HG03097 (cell line): ENCODE measurements around the gene ARHGAP28.

Source experiments
- ATAC-seq: cut with Tn5 transposase; IDR thresholded peaks from one replicate; pipeline ENCODE4 v1.9.1; 2021; ENCODE audit not compliant: unreplicated experiment, low FRiP score

ARHGAP28 gene

GRCh38 chr18:6759579-6759978 is 30.1 kb downstream of the ARHGAP28 start:
- no peak for ATAC-seq

GRCh38 chr18:6763524-6763923 is 34.0 kb downstream of the ARHGAP28 start:
- ATAC-seq, result no peak

GRCh38 chr18:6764382-6764781 is 34.9 kb downstream of the ARHGAP28 start:
- no peak for ATAC-seq

- ATAC-seq, result no peak
These were observed 44.3 kb downstream of the ARHGAP28 start for GRCh38 chr18:6773777-6774176.

- ATAC-seq, result no peak
These were observed 45.7 kb downstream of the ARHGAP28 start for GRCh38 chr18:6775237-6775636.

- no peak for ATAC-seq
These were observed 46.2 kb downstream of the ARHGAP28 start for GRCh38 chr18:6775702-6776101.

- ATAC-seq, result no peak
These were observed 46.7 kb downstream of the ARHGAP28 start for GRCh38 chr18:6776188-6776587.

- no peak for ATAC-seq
These were observed 48.0 kb downstream of the ARHGAP28 start for GRCh38 chr18:6777509-6777908.

GRCh38 chr18:6778459-6779247 is 49.1 kb downstream of the ARHGAP28 start:
- no peak for ATAC-seq

- ATAC-seq, result no peak
These were observed 51.7 kb downstream of the ARHGAP28 start for GRCh38 chr18:6781142-6781714.

GRCh38 chr18:6781796-6782195 is 52.3 kb downstream of the ARHGAP28 start:
- ATAC-seq, result no peak

- no peak for ATAC-seq
These were observed 53.3 kb downstream of the ARHGAP28 start for GRCh38 chr18:6782861-6783260.

GRCh38 chr18:6784046-6784445 is 54.5 kb downstream of the ARHGAP28 start:
- ATAC-seq, result no peak

GRCh38 chr18:6785001-6785400 is 55.5 kb downstream of the ARHGAP28 start:
- ATAC-seq, result no peak

- ATAC-seq, result no peak
These were observed 55.9 kb downstream of the ARHGAP28 start for GRCh38 chr18:6785411-6785810.

GRCh38 chr18:6792391-6792790 is 62.9 kb downstream of the ARHGAP28 start:
- no peak for ATAC-seq

- no peak for ATAC-seq
These were observed 63.9 kb downstream of the ARHGAP28 start for GRCh38 chr18:6793455-6793854.

- no peak for ATAC-seq
These were observed 64.5 kb downstream of the ARHGAP28 start for GRCh38 chr18:6793986-6794385.

GRCh38 chr18:6795307-6795706 is 65.8 kb downstream of the ARHGAP28 start:
- ATAC-seq, result no peak

GRCh38 chr18:6796511-6796910 is 67.0 kb downstream of the ARHGAP28 start:
- ATAC-seq, result no peak

- no peak for ATAC-seq
These were observed 67.7 kb downstream of the ARHGAP28 start for GRCh38 chr18:6797171-6797570.

- no peak for ATAC-seq
These were observed 69.4 kb downstream of the ARHGAP28 start for GRCh38 chr18:6798896-6799295.
